ENCODE results near the gene RASL10A.

Gene RASL10A

GRCh38 chr22:29270475-29271271, 44.8 kb downstream of the RASL10A start:
- peak in 1 of 2 experiments; percentile 8 for DNase-seq (ENCODE audit: low read depth in 2 of 2)

DNA sequence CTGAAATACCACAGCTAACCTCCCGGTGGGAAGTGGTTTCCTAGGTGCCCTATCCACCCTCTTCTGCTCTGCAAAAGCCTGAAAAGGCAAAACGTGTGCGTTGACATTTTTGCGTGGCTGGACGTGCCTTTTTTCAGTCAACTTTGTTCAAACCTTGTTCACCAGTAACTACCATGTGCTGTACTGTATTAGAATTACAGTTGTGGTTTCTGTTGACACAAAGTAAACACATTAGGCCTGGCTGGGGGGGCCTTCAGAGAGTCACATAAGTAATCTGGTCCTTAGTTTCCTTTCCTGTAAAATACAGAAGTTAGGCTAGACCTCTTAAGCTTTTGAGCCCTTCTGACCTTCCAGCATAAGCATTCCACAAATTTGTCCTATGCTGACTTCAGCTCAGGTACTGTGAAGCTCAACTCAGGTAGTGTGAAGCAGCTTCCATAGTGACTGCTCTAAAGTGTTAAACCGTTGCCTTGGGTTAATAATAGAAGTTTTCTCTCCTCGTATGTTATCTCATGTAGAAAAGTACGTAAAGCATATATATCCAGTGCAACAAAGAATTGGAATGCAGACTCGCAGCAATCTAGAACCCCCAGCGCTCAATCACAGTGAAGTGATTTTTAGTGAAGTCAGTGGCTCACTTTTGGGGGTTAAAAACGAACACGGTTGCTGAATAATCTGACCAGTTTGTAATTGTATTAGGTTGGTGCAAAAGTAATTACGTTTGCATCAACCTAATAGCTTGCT, 45.6 kb downstream of the RASL10A start:
- DNase-seq (ENCODE audit: low read depth in 2 of 2): no peak

DNA sequence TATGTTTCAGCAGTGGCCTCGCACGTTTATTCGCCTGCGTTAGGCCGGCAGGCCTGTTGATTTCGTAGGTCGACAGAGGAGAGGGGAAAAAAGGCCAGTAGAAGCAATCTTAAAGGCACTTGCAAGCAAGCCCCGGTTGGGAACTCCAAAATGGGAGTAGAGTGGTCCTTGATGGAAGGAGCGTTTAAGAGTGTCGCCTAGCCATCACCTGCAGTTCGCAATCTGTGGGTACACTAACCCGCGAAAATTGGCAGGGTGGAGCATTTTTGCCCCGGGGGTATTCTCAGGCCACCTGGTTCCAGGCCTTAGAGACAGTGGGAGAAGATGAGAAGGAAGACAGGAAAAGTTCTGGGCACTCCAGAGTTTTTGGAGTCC, 46.3 kb downstream of the RASL10A start:
- no peak for DNase-seq (ENCODE audit: low read depth in 2 of 2)

GRCh38 chr22:29268511-29269229, 46.8 kb downstream of the RASL10A start:
- DNase-seq (ENCODE audit: low read depth in 2 of 2): peak in 1 of 2 experiments; percentile 38

GRCh38 chr22:29267858-29268510, 47.5 kb downstream of the RASL10A start, which contains the start of the genes EWSR1 and RHBDD3:
Gene EWSR1, plus strand, starts transcription at chr22:29268268. Its CDS starts 69 bp downstream, at chr22:29268337.
Gene RHBDD3, minus strand, starts transcription at chr22:29267981. Its CDS starts 2,355 bp downstream, at chr22:29265626.
- peak; percentile 96 for DNase-seq (ENCODE audit: low read depth in 2 of 2)

- DNase-seq (ENCODE audit: low read depth in 2 of 2): no peak
These were observed 48.0 kb downstream of the RASL10A start for GRCh38 chr22:29267462-29267857.

- no peak for DNase-seq (ENCODE audit: low read depth in 2 of 2)
These were observed 48.7 kb downstream of the RASL10A start for GRCh38 chr22:29266564-29267461.

GRCh38 chr22:29265929-29266328, 49.6 kb downstream of the RASL10A start:
- DNase-seq (ENCODE audit: low read depth in 2 of 2): no peak

DNA sequence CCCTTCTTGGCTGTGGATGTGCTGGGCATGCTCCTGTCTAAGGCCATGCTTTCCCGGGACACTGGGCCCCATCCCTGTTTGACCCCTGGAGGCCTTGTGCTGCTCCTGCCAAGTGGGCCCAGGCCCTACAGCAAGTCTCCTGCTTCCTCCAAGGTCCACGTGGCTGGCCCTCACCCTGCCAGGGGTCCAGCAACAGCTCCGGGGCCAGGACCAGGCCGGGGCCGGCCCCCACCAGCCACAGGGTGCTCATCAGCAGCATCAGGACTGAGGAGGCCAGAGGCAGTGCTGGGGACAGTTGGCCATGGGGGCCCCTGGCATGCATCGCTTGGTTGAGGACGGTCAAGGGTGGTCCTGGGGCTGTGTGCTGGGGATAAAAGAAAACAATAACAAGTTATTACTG, 50.2 kb downstream of the RASL10A start:
- no peak for DNase-seq (ENCODE audit: low read depth in 2 of 2)

DNA sequence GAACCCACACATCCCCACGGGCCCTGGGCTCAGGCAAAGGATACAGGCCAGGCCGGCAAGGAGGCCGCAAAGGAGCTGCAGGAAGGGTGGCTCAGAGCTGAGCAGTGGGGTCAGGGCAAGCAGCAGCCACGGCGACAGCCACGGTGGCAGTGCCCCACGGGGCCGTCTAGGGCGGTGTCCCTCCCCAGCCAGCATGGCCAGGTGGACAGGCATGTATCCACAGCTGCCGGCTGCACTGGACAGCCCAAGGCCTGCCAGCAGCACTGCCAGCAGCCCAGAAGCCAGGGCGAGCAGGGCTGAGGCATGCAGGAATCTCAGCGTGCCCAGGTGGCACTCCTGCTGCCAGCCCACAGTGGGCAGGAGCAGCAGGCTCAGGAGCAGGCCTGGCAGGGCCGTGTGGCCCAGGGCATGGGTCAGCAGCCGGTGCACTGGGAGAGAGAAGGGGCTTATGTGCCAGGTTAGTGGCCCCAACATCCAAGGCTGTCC, 51.7 kb downstream of the RASL10A start:
- DNase-seq (ENCODE audit: low read depth in 2 of 2): no peak

Data from fibroblast of skin of left quadriceps (primary cell).